CD14-positive monocyte (primary cell): Measurements from ENCODE around the gene FAM117A. TPM values are rescaled to one million over a fixed set of nuclear protein-coding genes. Genes with fewer than 3 reads are reported as not detected.
A peak's percentile ranks its signal among the peaks of the same experiment; 100 is the strongest.

ENCODE experiments used
- DNase-seq, 3 donors: peaks; one replicate each; pipeline ENCODE4 v3.0.0-alpha.2; 2011 to 2022
- H2AFZ ChIP-seq: 2 replicates; pipeline ENCODE4 v1.6.0; 2012; ENCODE audit warnings: mild to moderate bottlenecking, low read depth, low read length, inconsistent platforms; ENCODE audit not compliant: insufficient read depth, poor library complexity, severe bottlenecking
- H3K27ac ChIP-seq, 2 donors: 1 replicate in 1 of 2; 2 replicates in 1 of 2; pipeline ENCODE4 v1.5.1; 2012 to 2013; ENCODE audit warnings: low read length in 2 of 2, control low read depth in 1 of 2, inconsistent platforms in 1 of 2, low read depth in 1 of 2, mild to moderate bottlenecking in 1 of 2
- H3K27me3 ChIP-seq, 2 donors: one replicate each; pipeline versions ENCODE4 v1.6.0 to v1.6.1; 2011 to 2013; ENCODE audit warnings: low read length in 2 of 2; ENCODE audit not compliant: control insufficient read depth in 2 of 2, insufficient read depth in 2 of 2
- H3K36me3 ChIP-seq, 2 donors: replicated peaks in 1 of 2; 1 replicate in 1 of 2; 2 replicates in 1 of 2; pipeline versions ENCODE4 v1.5.1 to v1.6.1; 2012 to 2013; ENCODE audit warnings: low read length in 2 of 2, control low read depth in 1 of 2, inconsistent platforms in 1 of 2, mild to moderate bottlenecking in 1 of 2; ENCODE audit not compliant: insufficient read depth in 2 of 2, control insufficient read depth in 1 of 2
- H3K4me1 ChIP-seq, 2 donors: 1 replicate in 1 of 2; 2 replicates in 1 of 2; pipeline versions ENCODE4 v1.5.1 to v1.6.1; 2012 to 2013; ENCODE audit warnings: low read length in 2 of 2, control low read depth in 1 of 2, inconsistent platforms in 1 of 2, mild to moderate bottlenecking in 1 of 2, moderate library complexity in 1 of 2; ENCODE audit not compliant: insufficient read depth in 2 of 2, control insufficient read depth in 1 of 2
- H3K4me2 ChIP-seq: replicated peaks from 2 replicates; pipeline ENCODE3; 2012; ENCODE audit warnings: low read length, moderate library complexity, mild to moderate bottlenecking; ENCODE audit not compliant: poor library complexity, severe bottlenecking; ENCODE audit errors: extremely low read depth
- H3K4me3 ChIP-seq, 3 experiments: fragments of 200-600 bp in 1 of 3; sonication (generic) in 1 of 3; replicated peaks in 1 of 3; 1 replicate in 2 of 3; 2 replicates in 1 of 3; pipeline ENCODE4 v1.5.1; 2011 to 2013; ENCODE audit warnings: low read length in 3 of 3, mild to moderate bottlenecking in 3 of 3, control low read depth in 2 of 3, low read depth in 2 of 3, inconsistent platforms in 1 of 3, moderate library complexity in 1 of 3
- H3K79me2 ChIP-seq: 2 replicates; pipeline ENCODE4 v1.6.0; 2012; ENCODE audit warnings: mild to moderate bottlenecking, control low read depth, inconsistent platforms, low read length, moderate library complexity; ENCODE audit not compliant: insufficient read depth
- H3K9ac ChIP-seq: 2 replicates; pipeline ENCODE4 v1.6.0; 2017; ENCODE audit warnings: low read length, mild to moderate bottlenecking; ENCODE audit not compliant: insufficient read depth, poor library complexity, severe bottlenecking
- H3K9me3 ChIP-seq, 2 donors: replicated peaks in 1 of 2; 1 replicate in 1 of 2; 2 replicates in 1 of 2; pipeline versions ENCODE4 v1.5.1 to v1.6.1; 2012 to 2013; ENCODE audit warnings: low read length in 2 of 2, control low read depth in 1 of 2; ENCODE audit not compliant: control insufficient read depth in 1 of 2, insufficient read depth in 1 of 2
- H4K20me1 ChIP-seq: 2 replicates; pipeline ENCODE4 v1.6.0; 2012; ENCODE audit warnings: mild to moderate bottlenecking, low read length, control low read depth, moderate library complexity; ENCODE audit not compliant: insufficient read depth
- H3K27ac Mint-ChIP-seq, 7 donors: one replicate each; pipeline ENCODE4 v1.8.0; 2020; ENCODE audit warnings: mild to moderate bottlenecking in 7 of 7, mixed read lengths in 7 of 7, moderate library complexity in 6 of 7, inconsistent platforms in 2 of 7
- H3K27me3 Mint-ChIP-seq, 3 donors: one replicate each; pipeline ENCODE4 v1.8.0; 2021 to 2022; ENCODE audit warnings: low read depth in 3 of 3, mild to moderate bottlenecking in 3 of 3, mixed read lengths in 3 of 3, moderate library complexity in 3 of 3, inconsistent platforms in 1 of 3
- H3K36me3 Mint-ChIP-seq, 2 donors: one replicate each; pipeline ENCODE4 v1.8.0; 2020; ENCODE audit warnings: mixed read lengths in 2 of 2, inconsistent platforms in 1 of 2, mild to moderate bottlenecking in 1 of 2
- H3K4me1 Mint-ChIP-seq: one replicate; pipeline ENCODE4 v1.8.0; 2020; ENCODE audit warnings: mild to moderate bottlenecking, mixed read lengths
- H3K4me3 Mint-ChIP-seq, 2 donors: one replicate each; pipeline ENCODE4 v1.8.0; 2020; ENCODE audit warnings: mild to moderate bottlenecking in 2 of 2, mixed read lengths in 2 of 2, moderate library complexity in 1 of 2
- H3K9me3 Mint-ChIP-seq, 7 donors: one replicate each; pipeline ENCODE4 v1.8.0; 2020 to 2022; ENCODE audit warnings: mixed read lengths in 7 of 7, mild to moderate bottlenecking in 6 of 7, moderate library complexity in 6 of 7, inconsistent platforms in 2 of 7
- CTCF ChIP-seq: fragments of 200-600 bp; IDR thresholded peaks from one replicate; pipeline ENCODE4 v1.8.0; 2022; ENCODE audit warnings: antibody characterized with exemption, mild to moderate bottlenecking
- WGBS: methylation state at CpG from one replicate; pipeline ENCODE4 v1.1.5; 2013; ENCODE audit warnings: missing lambda C conversion rate; ENCODE audit not compliant: insufficient coverage; 5-methylcytosine and 5-hydroxymethylcytosine counted together
- intact Hi-C, 2 donors: fragments of 100-400 bp; cut with micrococcal nuclease; formaldehyde crosslinking; loops; one replicate each; pipeline versions ENCODE4 v1.15.0 to v1.15.1; 2023
- polyA plus RNA-seq, 3 donors: library from polyadenylated mRNA; depleted of rRNA in 1 of 3; unstranded in 2 of 3; stranded (reverse) in 1 of 3; fragments of 300-500 nt in 2 of 3; fragments of >200 nt in 1 of 3; fragmentation: Illumina TruSeq in 2 of 3; gene quantifications; 1 replicate in 2 of 3; 2 replicates in 1 of 3; pipeline ENCODE4 v1.2.3, GENCODE V29; 2012 to 2021

Gene FAM117A
- polyA plus RNA-seq, 3 donors: 11.8 to 34.9 (median 17.9) TPM

DNA sequence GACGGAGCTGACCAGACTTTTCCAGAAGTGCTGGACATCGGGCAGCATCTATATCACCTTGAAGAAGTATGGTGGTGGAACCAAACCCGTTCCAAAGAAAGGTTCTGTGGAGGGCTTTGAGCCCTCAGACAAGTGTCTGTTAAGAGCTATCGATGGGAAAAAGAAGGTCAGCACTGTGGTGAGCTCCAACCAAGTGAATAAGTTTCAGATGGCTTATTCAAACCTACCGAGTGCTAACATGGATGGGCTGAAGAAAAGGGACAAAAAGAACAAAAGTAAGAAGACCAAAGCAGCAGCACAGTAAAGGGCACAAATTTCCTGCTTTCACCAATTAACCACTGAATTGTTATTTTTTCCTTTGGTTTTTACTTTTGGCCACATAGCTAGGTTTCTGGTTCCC, 31.4 kb upstream of the FAM117A start:
- Histone ChIP-seq H3K4me2 (no peak overlapping the region), H3K4me1 (peaks cover 0 to 3% of the 10 kb centered on the region in 2 donors), H3K27me3 (no peaks in the 10 kb centered on the region), H3K79me2 (peaks cover 96% of the 10 kb centered on the region), H3K9ac (no peak overlapping the region), H3K27ac (no peak overlapping the region), H3K4me3 (no peak overlapping the region), H2AFZ (no peak overlapping the region), H3K9me3 (no peaks in the 10 kb centered on the region), H4K20me1 (peaks cover 99% of the 10 kb centered on the region), H3K36me3 (peaks cover 79 to 100% of the 10 kb centered on the region in 2 donors)
- no peak for TF ChIP-seq CTCF
- H3K27ac Mint-ChIP-seq: peak overlapping the region in 2 of 7 donors; percentile 67 to 76
- H3K36me3 Mint-ChIP-seq: peaks cover 71 to 94% of the 10 kb centered on the region in 2 donors
- no peak overlapping the region for H3K4me3 Mint-ChIP-seq
- WGBS: 81% methylated on average over 3 of the region's 5 CpGs
- intact Hi-C loops: no loop called here
- H3K4me1 Mint-ChIP-seq: peaks cover 8% of the 10 kb centered on the region
- no peaks in the 10 kb centered on the region for H3K27me3 Mint-ChIP-seq
- no peak for DNase-seq
- no peaks in the 10 kb centered on the region for H3K9me3 Mint-ChIP-seq

DNA sequence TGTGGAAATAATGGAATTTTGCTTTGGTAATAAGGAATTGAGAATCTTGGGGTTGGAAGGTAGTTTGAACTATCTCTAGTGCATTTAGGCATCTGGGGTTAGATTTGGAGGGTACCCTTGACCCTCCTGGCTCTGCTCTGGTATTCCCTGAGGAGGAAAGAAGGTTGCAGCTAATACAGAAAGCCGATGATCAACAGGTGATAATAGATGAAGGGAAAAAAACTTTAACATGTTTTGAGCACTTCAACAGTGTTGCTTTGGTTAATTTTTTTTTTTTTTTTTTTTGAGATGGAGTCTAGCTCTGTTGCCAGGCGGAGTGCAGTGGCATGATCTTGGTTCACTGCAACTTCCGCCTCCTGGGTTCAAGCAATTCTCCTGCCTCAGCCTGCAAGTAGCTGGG, 29.4 kb upstream of the FAM117A start:
- Histone ChIP-seq H3K4me2 (no peak overlapping the region), H3K9me3 (no peaks in the 10 kb centered on the region), H4K20me1 (peaks cover 92% of the 10 kb centered on the region), H3K4me1 (peaks cover 10 to 15% of the 10 kb centered on the region in 2 donors), H2AFZ (no peak overlapping the region), H3K9ac (no peak overlapping the region), H3K27me3 (no peaks in the 10 kb centered on the region), H3K27ac (no peak overlapping the region), H3K4me3 (no peak overlapping the region), H3K79me2 (peaks cover 96% of the 10 kb centered on the region), H3K36me3 (peaks cover 62 to 84% of the 10 kb centered on the region in 2 donors)
- Mint-ChIP-seq H3K9me3 (peaks cover 0 to 2% (median 0%) of the 10 kb centered on the region in 7 donors), H3K4me3 (no peak overlapping the region), H3K36me3 (peaks cover 61 to 79% of the 10 kb centered on the region in 2 donors), H3K27ac (no peak overlapping the region), H3K27me3 (no peaks in the 10 kb centered on the region), H3K4me1 (peaks cover 20% of the 10 kb centered on the region)
- no peak for TF ChIP-seq CTCF
- 100% methylated on average over 2 of the region's 3 CpGs for WGBS
- intact Hi-C loops: no loop called here
- DNase-seq: no peak
